K562 (cell line): ENCODE measurements around the gene SMAD3. TPM values are rescaled to one million over a fixed set of nuclear protein-coding genes. Genes with fewer than 3 reads are reported as not detected.

ENCODE experiments used
- ATAC-seq: fragments of 200-7000 bp; cut with Tn5 transposase; 3 replicates; pipeline ENCODE4 v1.9.1; 2020; ENCODE audit warnings: moderate library complexity
- BruUV-seq: library from RNA; stranded (reverse); fragments of 400-500 nt; replicated peaks from 2 replicates; lab custom pipeline; 2021; lab: Mats Ljungman, UMichigan
- CTCF ChIA-PET: fragments of 300-600 bp; formaldehyde crosslinking; extraction: SDS; loops from one replicate; lab custom pipeline; 2021; ENCODE audit warnings: low intra/inter-chr PET ratio; lab: Yijun Ruan, JAX
- POLR2A ChIA-PET: fragments of 300-600, 350-650 bp; sonication (Branson Sonifier 250); formaldehyde crosslinking; extraction: SDS; loops from one replicate; lab custom pipeline; 2021; ENCODE audit warnings: antibody characterized with exemption, inconsistent platforms; lab: Yijun Ruan, JAX
- DNase-seq, 4 experiments: peaks; one replicate each; pipeline versions ENCODE4 v3.0.0 to v3.0.0-alpha.2; 2011 to 2018; ENCODE audit warnings: low spot score in 3 of 4, mixed read lengths in 3 of 4; ENCODE audit errors: extremely low read depth in 1 of 4
- FAIRE-seq: peaks from 2 replicates; lab custom pipeline; 2011; peaks lifted over from hg19 to GRCh38; lab: Jason Lieb, UNC
- H2AFZ ChIP-seq: 2 replicates; pipeline ENCODE4 v1.6.0; 2011; ENCODE audit warnings: low read depth, low read length, control low read depth, inconsistent platforms
- H3K27ac ChIP-seq: fragments of 200-600 bp; 3 replicates; pipeline ENCODE4 v1.8.0; 2011; ENCODE audit warnings: low read depth, mild to moderate bottlenecking, control low read depth, inconsistent platforms, low read length, moderate library complexity, mixed read lengths; ENCODE audit errors: extremely low read depth
- H3K27me3 ChIP-seq, 2 experiments: fragments of 300-600 bp in 1 of 2; 2 replicates in 1 of 2; 3 replicates in 1 of 2; pipeline versions ENCODE4 v1.6.0 to v1.8.0; 2011; ENCODE audit warnings: inconsistent platforms in 2 of 2, low read length in 2 of 2, mild to moderate bottlenecking in 1 of 2, mixed read lengths in 1 of 2, moderate library complexity in 1 of 2; ENCODE audit not compliant: control insufficient read depth in 2 of 2, insufficient read depth in 2 of 2
- H3K36me3 ChIP-seq: fragments of 300-600 bp; 3 replicates; pipeline ENCODE4 v1.8.0; 2011; ENCODE audit warnings: mild to moderate bottlenecking, low read length, inconsistent platforms; ENCODE audit not compliant: control insufficient read depth, insufficient read depth
- H3K4me1 ChIP-seq, 2 experiments: fragments of 200-600 bp in 1 of 2; replicated peaks in 1 of 2; 2 replicates in 1 of 2; 3 replicates in 1 of 2; pipeline versions ENCODE4 v1.5.1 to v1.8.0; 2011; ENCODE audit warnings: inconsistent platforms in 2 of 2, low read length in 2 of 2, mild to moderate bottlenecking in 1 of 2, mixed read lengths in 1 of 2, moderate library complexity in 1 of 2; ENCODE audit not compliant: control insufficient read depth in 2 of 2, insufficient read depth in 2 of 2
- H3K4me2 ChIP-seq: 2 replicates; pipeline ENCODE4 v1.6.1; 2011; ENCODE audit warnings: low read length, control low read depth, inconsistent platforms, mixed read lengths; ENCODE audit not compliant: insufficient read depth
- H3K4me3 ChIP-seq: fragments of 200-600 bp; sonication (generic), shearing (Covaris generic); 2 replicates; pipeline ENCODE4 v1.5.1; 2016; ENCODE audit warnings: control low read depth, inconsistent platforms
- H3K79me2 ChIP-seq: fragments of 200-600 bp; 3 replicates; pipeline ENCODE4 v1.8.0; 2011; ENCODE audit warnings: low read length, inconsistent platforms; ENCODE audit not compliant: control insufficient read depth, insufficient read depth
- H3K9ac ChIP-seq, 2 experiments: 2 replicates each; pipeline versions ENCODE4 v1.6.0 to v1.6.1; 2011; ENCODE audit warnings: low read depth in 2 of 2, low read length in 2 of 2, control low read depth in 1 of 2, inconsistent platforms in 1 of 2, mild to moderate bottlenecking in 1 of 2, mixed read lengths in 1 of 2; ENCODE audit not compliant: insufficient read depth in 1 of 2
- H3K9me1 ChIP-seq: one replicate; pipeline ENCODE4 v1.6.0; 2011; ENCODE audit warnings: inconsistent platforms, mild to moderate bottlenecking, low read length, moderate library complexity; ENCODE audit not compliant: control insufficient read depth, insufficient read depth
- H3K9me3 ChIP-seq: replicated peaks from 2 replicates; pipeline ENCODE4 v1.5.1; 2011; ENCODE audit warnings: low read depth, low read length, inconsistent platforms; ENCODE audit not compliant: control insufficient read depth, insufficient read depth
- H4K20me1 ChIP-seq: replicated peaks from 2 replicates; pipeline ENCODE4 v1.6.1; 2011; ENCODE audit warnings: low read length, inconsistent platforms, mixed read lengths; ENCODE audit not compliant: control insufficient read depth, insufficient read depth
- ADNP ChIP-seq: fragments of 200-800 bp; sonication (Bioruptor generic); IDR thresholded peaks from 2 replicates; pipeline ENCODE4 v1.6.1; 2016; ENCODE audit warnings: missing genetic modification characterization, missing compliant biosample characterization
- ATF2 ChIP-seq: sonication (generic); formaldehyde crosslinking; IDR thresholded peaks from 2 replicates; pipeline ENCODE4 v1.8.1; 2022; ENCODE audit warnings: missing genetic modification reagents
- ATF4 ChIP-seq: fragments of 450-650 bp; formaldehyde crosslinking; IDR thresholded peaks from 2 replicates; pipeline ENCODE4 v1.4.0; 2022; ENCODE audit warnings: mild to moderate bottlenecking, moderate library complexity
- DMBX1 ChIP-seq: fragments of 250-450 bp; sonication (Bioruptor Pico); IDR thresholded peaks from 2 replicates; pipeline ENCODE4 v1.8.0; 2022; ENCODE audit warnings: inconsistent platforms, mild to moderate bottlenecking, moderate library complexity, borderline replicate concordance
- FOXA1 ChIP-seq: fragments of 450-650 bp; IDR thresholded peaks from 2 replicates; pipeline ENCODE4 v1.6.1; 2016; ENCODE audit warnings: mild to moderate bottlenecking, borderline replicate concordance
- NR2C1 ChIP-seq, 2 experiments: fragments of 450-650 bp; IDR thresholded peaks; 2 replicates each; pipeline ENCODE4 v1.6.1; 2017; ENCODE audit warnings: mild to moderate bottlenecking in 2 of 2, antibody characterized with exemption in 1 of 2, inconsistent platforms in 1 of 2, missing compliant biosample characterization in 1 of 2, missing genetic modification characterization in 1 of 2
- PHB2 ChIP-seq: fragments of 450-650 bp; IDR thresholded peaks from 2 replicates; pipeline ENCODE4 v1.6.1; 2017; ENCODE audit warnings: low read depth
- RBM22 ChIP-seq: fragments of 200-400 bp; formaldehyde crosslinking; IDR thresholded peaks from 2 replicates; pipeline ENCODE4 v1.6.1; 2018; ENCODE audit warnings: low read length, low read depth; ENCODE audit not compliant: poor library complexity, severe bottlenecking
- in situ Hi-C: fragments of 300-500 bp; cut with MboI; formaldehyde crosslinking; loops from 4 replicates; pipeline ENCODE4 v1.15.0; 2018; ENCODE audit warnings: inconsistent platforms, mixed read lengths
- intact Hi-C: fragments of 100-400 bp; cut with micrococcal nuclease; formaldehyde crosslinking; loops from 2 replicates; pipeline ENCODE4 v1.14.2; 2022
- polyA plus RNA-seq, 8 experiments: library from polyadenylated mRNA; depleted of rRNA in 4 of 8; stranded (reverse) in 5 of 8; unstranded in 3 of 8; fragments of >200 nt; fragmentation: Nextera tagmentation in 2 of 8; fragmentation: Illumina TruSeq in 1 of 8; extraction: Ambion mirVana in 2 of 8; extraction: Trizol in 1 of 8; gene quantifications; 2 replicates each; pipeline versions ENCODE4 v1.2.1 to v1.2.3, GENCODE V29; 2011 to 2014; ENCODE audit warnings: inconsistent platforms in 1 of 8, missing spikeins in 1 of 8
- total RNA-seq, 7 experiments: library from RNA; depleted of rRNA in 6 of 7; stranded (reverse); fragments of >200 nt in 6 of 7; fragmentation: Illumina TruSeq in 2 of 7; extraction: Trizol in 2 of 7; gene quantifications; 2 replicates each; pipeline versions ENCODE4 v1.2.1 to v1.2.3, GENCODE V29; 2011 to 2021; ENCODE audit warnings: low replicate concordance in 1 of 7
- TF ChIP-seq, protein P1 (sequence below): sonication (generic); formaldehyde crosslinking; IDR thresholded peaks from 2 replicates; pipeline ENCODE4 v1.8.1; 2023; ENCODE audit warnings: mild to moderate bottlenecking, missing genetic modification reagents, moderate library complexity

Gene SMAD3
- total and polyA plus RNA-seq, 9 of the 15 experiments (the other 6 are each of a cell fraction or from before 2014, with no cell fraction given): 4.3 to 39.2 (median 11.1) TPM

- H3K4me1 ChIP-seq: no peaks in the 10 kb centered on the region
- H3K9me3 ChIP-seq: no peaks in the 10 kb centered on the region
- BruUV-seq: no TSS peak
- FAIRE-seq (no peak), ATAC-seq (no peak), DNase-seq (no peak)
- no peaks in the 10 kb centered on the region for H3K9me1 ChIP-seq
- no peak overlapping the region for H3K4me2 ChIP-seq
- no peaks in the 10 kb centered on the region for H3K79me2 ChIP-seq
- CTCF ChIA-PET: no interaction called here
- POLR2A ChIA-PET: interaction anchor here (1.0 kb wide), 1 partner anchor 21 kb away, joined by 3 read pairs; no protein-coding TSS in a partner anchor
- intact Hi-C loops (no loop called here), in situ Hi-C loops (no loop called here)
- H3K4me3 ChIP-seq: no peak overlapping the region
- no peak overlapping the region for H3K9ac ChIP-seq
- TF ChIP-seq RBM22 (no peak), ADNP (tag) (no peak), PHB2 (no peak), FOXA1 (no peak), ATF2 (no peak), DMBX1 (CRISPR knock-in tag) (no peak), NR2C1 (IDR thresholded peaks at IDR 0.05) (no peak), NR2C1 (tag; IDR thresholded peaks at IDR 0.05) (no peak), ATF4 (CRISPR knock-in tag) (no peak)
- TF ChIP-seq, protein P1, sequence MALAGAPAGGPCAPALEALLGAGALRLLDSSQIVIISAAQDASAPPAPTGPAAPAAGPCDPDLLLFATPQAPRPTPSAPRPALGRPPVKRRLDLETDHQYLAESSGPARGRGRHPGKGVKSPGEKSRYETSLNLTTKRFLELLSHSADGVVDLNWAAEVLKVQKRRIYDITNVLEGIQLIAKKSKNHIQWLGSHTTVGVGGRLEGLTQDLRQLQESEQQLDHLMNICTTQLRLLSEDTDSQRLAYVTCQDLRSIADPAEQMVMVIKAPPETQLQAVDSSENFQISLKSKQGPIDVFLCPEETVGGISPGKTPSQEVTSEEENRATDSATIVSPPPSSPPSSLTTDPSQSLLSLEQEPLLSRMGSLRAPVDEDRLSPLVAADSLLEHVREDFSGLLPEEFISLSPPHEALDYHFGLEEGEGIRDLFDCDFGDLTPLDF (CRISPR knock-in tag): no peak
- peaks cover 28% of the 10 kb centered on the region for H3K36me3 ChIP-seq
- H3K27ac ChIP-seq: no peak overlapping the region
- no peaks in the 10 kb centered on the region for H4K20me1 ChIP-seq
- H2AFZ ChIP-seq: no peak overlapping the region
- H3K27me3 ChIP-seq: no peaks in the 10 kb centered on the region
Observed at GRCh38 chr15:67218428-67218827, 153.0 kb downstream of the SMAD3 start.
